ENCODE measurements around the gene IL1RAP. TPM values are rescaled to one million over a fixed set of nuclear protein-coding genes. Genes with fewer than 3 reads are reported as not detected.

The IL1RAP gene
- total and polyA plus RNA-seq, 2 experiments from 2014 or later, result 14.6 to 46.5 TPM

GRCh38 chr3:190512666-190513065 lies 1.2 kb upstream of the IL1RAP start:
- Histone ChIP-seq H3K4me1 (ENCODE audit: insufficient read depth) (peaks cover 6% of the 10 kb centered on the region), H3K27ac (no peak overlapping the region), H3K27me3 (no peaks in the 10 kb centered on the region), H4K20me1 (ENCODE audit: insufficient read depth, poor library complexity, severe bottlenecking) (no peaks in the 10 kb centered on the region), H3K79me2 (peaks cover 21% of the 10 kb centered on the region), H3K4me2 (no peak overlapping the region), H2AFZ (no peak overlapping the region), H3K9me2 (replicated peaks; ENCODE audit: insufficient read depth) (no peaks in the 10 kb centered on the region), H3K4me3 (no peak overlapping the region), H3K36me3 (replicated peaks; ENCODE audit: insufficient read depth, low read depth) (no peaks in the 10 kb centered on the region), H3K9me3 (ENCODE audit: low read depth) (no peaks in the 10 kb centered on the region)
- 92% methylated on average over 3 of the region's 3 CpGs for WGBS (ENCODE audit: low lambda C conversion rate, missing lambda C conversion rate)
- TF ChIP-seq EZH2phosphoT487 (IDR thresholded peaks at IDR 0.05; ENCODE audit: low read depth, severe bottlenecking, unreplicated experiment), result no peak
- TF ChIP-seq CTCF (IDR thresholded peaks at IDR 0.05; ENCODE audit: poor library complexity), result no peak
- no peak for TF ChIP-seq EZH2 (IDR thresholded peaks at IDR 0.05; ENCODE audit: borderline replicate concordance)
- no peak for DNase-seq (ENCODE audit: low spot score)

GRCh38 chr3:190514413-190515153 lies 698 bp downstream of the IL1RAP start:
- Histone ChIP-seq H3K79me2 (peaks cover 36% of the 10 kb centered on the region), H3K9me2 (replicated peaks; ENCODE audit: insufficient read depth) (no peaks in the 10 kb centered on the region), H4K20me1 (ENCODE audit: insufficient read depth, poor library complexity, severe bottlenecking) (no peaks in the 10 kb centered on the region), H3K36me3 (replicated peaks; ENCODE audit: insufficient read depth, low read depth) (no peaks in the 10 kb centered on the region), H3K27me3 (no peaks in the 10 kb centered on the region), H3K9me3 (ENCODE audit: low read depth) (no peaks in the 10 kb centered on the region), H2AFZ (peak overlapping the region; percentile 92), H3K27ac (peak overlapping the region; percentile 67), H3K4me3 (peak overlapping the region; percentile 78), H3K4me2 (peak overlapping the region; percentile 96), H3K4me1 (ENCODE audit: insufficient read depth) (peaks cover 6% of the 10 kb centered on the region)
- TF ChIP-seq EZH2 (IDR thresholded peaks at IDR 0.05; ENCODE audit: borderline replicate concordance), result no peak
- TF ChIP-seq EZH2phosphoT487 (IDR thresholded peaks at IDR 0.05; ENCODE audit: low read depth, severe bottlenecking, unreplicated experiment), result no peak
- peak; percentile 2 for TF ChIP-seq CTCF (IDR thresholded peaks at IDR 0.05; ENCODE audit: poor library complexity)
- peak; percentile 62 for DNase-seq (ENCODE audit: low spot score)
- 2% methylated on average over 23 of the region's 29 CpGs for WGBS (ENCODE audit: low lambda C conversion rate, missing lambda C conversion rate)

GRCh38 chr3:190516416-190516815 lies 2.5 kb downstream of the IL1RAP start:
- Histone ChIP-seq H3K27me3 (no peaks in the 10 kb centered on the region), H3K36me3 (replicated peaks; ENCODE audit: insufficient read depth, low read depth) (no peaks in the 10 kb centered on the region), H3K9me3 (ENCODE audit: low read depth) (no peaks in the 10 kb centered on the region), H3K4me1 (ENCODE audit: insufficient read depth) (peaks cover 6% of the 10 kb centered on the region), H3K27ac (no peak overlapping the region), H4K20me1 (ENCODE audit: insufficient read depth, poor library complexity, severe bottlenecking) (no peaks in the 10 kb centered on the region), H3K4me2 (peak overlapping the region; percentile 96), H3K79me2 (peaks cover 40% of the 10 kb centered on the region), H3K9me2 (replicated peaks; ENCODE audit: insufficient read depth) (no peaks in the 10 kb centered on the region), H3K4me3 (no peak overlapping the region), H2AFZ (no peak overlapping the region)
- WGBS (ENCODE audit: low lambda C conversion rate, missing lambda C conversion rate), result 100% methylated on average over 1 of the region's 1 CpG
- TF ChIP-seq CTCF (IDR thresholded peaks at IDR 0.05; ENCODE audit: poor library complexity) (no peak), EZH2phosphoT487 (IDR thresholded peaks at IDR 0.05; ENCODE audit: low read depth, severe bottlenecking, unreplicated experiment) (no peak), EZH2 (IDR thresholded peaks at IDR 0.05; ENCODE audit: borderline replicate concordance) (no peak)
- DNase-seq (ENCODE audit: low spot score), result no peak

All from hepatocyte (in vitro differentiated cells).